Activated B cell treated with CpG ODN at 0.5 μM for 24 hours (primary cell): ENCODE results near the gene TERB1. TPM values are rescaled to one million over a fixed set of nuclear protein-coding genes. Genes with fewer than 3 reads are reported as not detected.

ENCODE experiments used
- ATAC-seq: fragments of 200-7000 bp; cut with Tn5 transposase; one replicate; pipeline ENCODE4 v1.10.0; 2021; ENCODE audit warnings: low read depth, mild to moderate bottlenecking, moderate library complexity
- CTCF ChIA-PET: fragments of 350-600 bp; sonication (Branson Sonifier 250); formaldehyde crosslinking; loops from one replicate; lab custom pipeline; 2021; ENCODE audit warnings: antibody characterized with exemption; lab: Charles Lee
- POLR2A ChIA-PET: fragments of 350-600 bp; sonication (Branson Sonifier 250); formaldehyde crosslinking; loops from one replicate; lab custom pipeline; 2021; ENCODE audit warnings: antibody characterized with exemption; lab: Charles Lee
- DNase-seq: peaks from one replicate; pipeline ENCODE4 v3.0.0; 2022
- H3K27ac Mint-ChIP-seq: one replicate; pipeline ENCODE4 v1.8.0; 2020; ENCODE audit warnings: mixed read lengths
- H3K27me3 Mint-ChIP-seq: one replicate; pipeline ENCODE4 v1.8.0; 2021; ENCODE audit warnings: mixed read lengths
- H3K36me3 Mint-ChIP-seq: one replicate; pipeline ENCODE4 v1.8.0; 2021; ENCODE audit warnings: low read depth, mixed read lengths
- H3K4me1 Mint-ChIP-seq: one replicate; pipeline ENCODE4 v1.8.0; 2021; ENCODE audit warnings: mixed read lengths
- H3K4me3 Mint-ChIP-seq: one replicate; pipeline ENCODE4 v1.8.0; 2020; ENCODE audit warnings: mild to moderate bottlenecking, mixed read lengths
- H3K9me3 Mint-ChIP-seq: one replicate; pipeline ENCODE4 v1.8.0; 2020; ENCODE audit warnings: mixed read lengths
- CTCF ChIP-seq: fragments of 200-600 bp; IDR thresholded peaks from one replicate; pipeline ENCODE4 v1.8.0; 2022; ENCODE audit warnings: antibody characterized with exemption, mild to moderate bottlenecking
- intact Hi-C: fragments of 100-400 bp; cut with micrococcal nuclease; formaldehyde crosslinking; loops from one replicate; pipeline ENCODE4 v1.15.1; 2024
- total RNA-seq: library from RNA; stranded (reverse); gene quantifications from 2 replicates; pipeline ENCODE4 v1.2.3, GENCODE V29; 2022

The TERB1 gene
- total RNA-seq, 1 donor from 2014 or later, result not detected

- no peak for DNase-seq
- POLR2A ChIA-PET, result interaction anchor here (1.6 kb wide), 1 partner anchor 14 kb away, joined by 3 read pairs; the partner anchor contains the start of gene NAE1
- Mint-ChIP-seq H3K36me3 (no peaks in the 10 kb centered on the region), H3K9me3 (no peaks in the 10 kb centered on the region), H3K4me3 (no peak overlapping the region), H3K27me3 (peaks cover 40% of the 10 kb centered on the region), H3K4me1 (peaks cover 13% of the 10 kb centered on the region), H3K27ac (no peak overlapping the region)
- no peak for TF ChIP-seq CTCF
- intact Hi-C loops, result no loop called here
- no peak for ATAC-seq
- CTCF ChIA-PET, result no interaction called here
Observed at GRCh38 chr16:66845080-66845410, 43.7 kb upstream of the TERB1 start.

- intact Hi-C loops, result no loop called here
- Mint-ChIP-seq H3K9me3 (no peaks in the 10 kb centered on the region), H3K27me3 (peaks cover 40% of the 10 kb centered on the region), H3K4me3 (peak within 1 kb of the TSS; percentile 73), H3K36me3 (no peaks in the 10 kb centered on the region), H3K27ac (no peak within 1 kb of the TSS), H3K4me1 (peaks cover 13% of the 10 kb centered on the region)
- peak; percentile 14 for ATAC-seq
- DNase-seq, result no peak
- TF ChIP-seq CTCF, result no peak
- POLR2A ChIA-PET, result interaction anchor here (1.6 kb wide), 1 partner anchor 14 kb away, joined by 3 read pairs; the partner anchor contains the start of gene NAE1
- CTCF ChIA-PET, result no interaction called here
Observed at GRCh38 chr16:66844342-66845079, 43.1 kb upstream of the TERB1 start, which contains the start of gene CA7. Gene CA7 (plus strand): TSS chr16:66844414. CDS start chr16:66844488, 74 bp downstream.

- CTCF ChIA-PET, result interaction anchor here (1.5 kb wide), 1 partner anchor 10 kb away, joined by 3 read pairs; no protein-coding TSS in a partner anchor
- POLR2A ChIA-PET, result interaction anchor here (1.6 kb wide), 1 partner anchor 13 kb away, joined by 3 read pairs; the partner anchor contains the start of gene NAE1
- Mint-ChIP-seq H3K27ac (no peak overlapping the region), H3K36me3 (no peaks in the 10 kb centered on the region), H3K4me1 (peaks cover 13% of the 10 kb centered on the region), H3K9me3 (no peaks in the 10 kb centered on the region), H3K27me3 (peaks cover 40% of the 10 kb centered on the region), H3K4me3 (peak overlapping the region; percentile 73)
- ATAC-seq, result no peak
- intact Hi-C loops, result no loop called here
- no peak for TF ChIP-seq CTCF
- no peak for DNase-seq
Observed at GRCh38 chr16:66844009-66844341, 42.6 kb upstream of the TERB1 start.

- H3K9me3 Mint-ChIP-seq, result no peaks in the 10 kb centered on the region
- ChIA-PET POLR2A (no interaction called here), CTCF (interaction anchor here (1.5 kb wide), 1 partner anchor 9 kb away, joined by 3 read pairs; no protein-coding TSS in a partner anchor)
- no peak overlapping the region for H3K27ac Mint-ChIP-seq
- intact Hi-C loops, result no loop called here
- peaks cover 13% of the 10 kb centered on the region for H3K4me1 Mint-ChIP-seq
- ATAC-seq, result no peak
- TF ChIP-seq CTCF, result no peak
- H3K36me3 Mint-ChIP-seq, result no peaks in the 10 kb centered on the region
- DNase-seq, result no peak
- H3K4me3 Mint-ChIP-seq, result no peak overlapping the region
- peaks cover 40% of the 10 kb centered on the region for H3K27me3 Mint-ChIP-seq
Observed at GRCh38 chr16:66843191-66843590, 41.8 kb upstream of the TERB1 start.

- DNase-seq, result no peak
- ChIA-PET POLR2A (no interaction called here), CTCF (interaction anchor here (1.5 kb wide), 1 partner anchor 8 kb away, joined by 3 read pairs; no protein-coding TSS in a partner anchor)
- Mint-ChIP-seq H3K27me3 (peaks cover 39% of the 10 kb centered on the region), H3K4me1 (peaks cover 13% of the 10 kb centered on the region), H3K9me3 (no peaks in the 10 kb centered on the region), H3K4me3 (no peak overlapping the region), H3K36me3 (no peaks in the 10 kb centered on the region), H3K27ac (no peak overlapping the region)
- intact Hi-C loops, result no loop called here
- no peak for ATAC-seq
- no peak for TF ChIP-seq CTCF
Observed at GRCh38 chr16:66842765-66843164, 41.4 kb upstream of the TERB1 start.
